Thyroid gland (tissue), 4 donors: ENCODE results near the gene KRT73. TPM values are rescaled to one million over a fixed set of nuclear protein-coding genes. Genes with fewer than 3 reads are reported as not detected.

Experiments used
- DNase-seq, 2 donors: peaks; one replicate each; pipeline ENCODE4 v3.0.0-alpha.2; 2019
- H3K27ac ChIP-seq, 3 donors: fragments of 200-600 bp; sonication (generic); 1 replicate in 2 of 3; 2 replicates in 1 of 3; pipeline ENCODE4 v1.5.1; 2016 to 2019; ENCODE audit warnings: mild to moderate bottlenecking in 1 of 3, moderate library complexity in 1 of 3
- H3K27me3 ChIP-seq: fragments of 200-600 bp; sonication (generic); one replicate; pipeline ENCODE4 v1.5.1; 2019
- H3K36me3 ChIP-seq, 2 donors: fragments of 200-600 bp; sonication (generic); one replicate each; pipeline ENCODE4 v1.5.1; 2016 to 2019
- H3K4me1 ChIP-seq, 2 donors: fragments of 200-600 bp; sonication (generic); one replicate each; pipeline ENCODE4 v1.5.1; 2017 to 2019
- H3K4me3 ChIP-seq, 3 donors: fragments of 200-600 bp; sonication (generic); replicated peaks in 1 of 3; 1 replicate in 2 of 3; 2 replicates in 1 of 3; pipeline ENCODE4 v1.5.1; 2016; ENCODE audit warnings: mild to moderate bottlenecking in 1 of 3
- H3K9me3 ChIP-seq: fragments of 200-600 bp; sonication (generic); one replicate; pipeline ENCODE4 v1.5.1; 2017
- CTCF ChIP-seq, 6 experiments: fragments of 200-600 bp in 3 of 6; fragments of 450-650 bp in 3 of 6; sonication (generic) in 3 of 6; IDR thresholded peaks; one replicate each; pipeline ENCODE4 v1.5.1; 2016 to 2019; ENCODE audit warnings: antibody characterized with exemption in 6 of 6, mild to moderate bottlenecking in 2 of 6, inconsistent platforms in 1 of 6, moderate library complexity in 1 of 6
- POLR2A ChIP-seq, 2 donors: fragments of 450-650 bp; IDR thresholded peaks; one replicate each; pipeline ENCODE4 v1.6.1; 2017; ENCODE audit warnings: antibody characterized with exemption in 2 of 2, mild to moderate bottlenecking in 2 of 2, moderate library complexity in 1 of 2
- WGBS, 2 donors: methylation state at CpG; one replicate each; pipeline ENCODE4 v1.1.5; 2017; 5-methylcytosine and 5-hydroxymethylcytosine counted together
- intact Hi-C: fragments of 100-400 bp; cut with DNase I; formaldehyde crosslinking; loops from one replicate; pipeline ENCODE4 v1.15.1; 2023
- total RNA-seq, 4 donors: library from RNA; depleted of rRNA; stranded (reverse); fragments of >200 nt; gene quantifications; one replicate each; pipeline ENCODE4 v1.2.3, GENCODE V29; 2016

Gene KRT73
- total RNA-seq, 4 donors from 2014 or later = not detected

- H3K36me3 ChIP-seq = no peaks in the 10 kb centered on the region
- 65 to 72% methylated on average over 6 of the region's 6 CpGs for WGBS, 2 donors
- no peaks in the 10 kb centered on the region for H3K9me3 ChIP-seq
- no peaks in the 10 kb centered on the region for H3K27me3 ChIP-seq
- DNase-seq = no peak
- H3K4me3 ChIP-seq = no peak overlapping the region
- TF ChIP-seq CTCF (IDR thresholded peaks at IDR 0.05) (no peak), POLR2A (IDR thresholded peaks at IDR 0.05) (no peak)
- H3K4me1 ChIP-seq = no peaks in the 10 kb centered on the region
- no peak overlapping the region for H3K27ac ChIP-seq
- intact Hi-C loops = no loop called here
Observed at GRCh38 chr12:52615208-52615868, 3.0 kb downstream of the KRT73 start.

- WGBS, 2 donors = 92 to 93% methylated on average over 10 of the region's 10 CpGs
- Histone ChIP-seq H3K9me3 (no peaks in the 10 kb centered on the region), H3K36me3 (no peaks in the 10 kb centered on the region), H3K27ac (no peak overlapping the region), H3K4me3 (no peak overlapping the region), H3K27me3 (no peaks in the 10 kb centered on the region), H3K4me1 (no peaks in the 10 kb centered on the region)
- no peak for DNase-seq
- TF ChIP-seq CTCF (IDR thresholded peaks at IDR 0.05) = no peak
- no peak for TF ChIP-seq POLR2A (IDR thresholded peaks at IDR 0.05)
- intact Hi-C loops = no loop called here
Observed at GRCh38 chr12:52614381-52615207, 3.8 kb downstream of the KRT73 start.

GRCh38 chr12:52613384-52614030, 4.9 kb downstream of the KRT73 start:
- H3K27ac ChIP-seq = no peak overlapping the region
- no peak overlapping the region for H3K4me3 ChIP-seq
- TF ChIP-seq CTCF (IDR thresholded peaks at IDR 0.05) (no peak), POLR2A (IDR thresholded peaks at IDR 0.05) (no peak)
- whole genome bisulfite sequencing, 2 donors = 93 to 94% methylated on average over 9 of the region's 9 CpGs
- H3K9me3 ChIP-seq = no peaks in the 10 kb centered on the region
- H3K4me1 ChIP-seq = no peaks in the 10 kb centered on the region
- no peaks in the 10 kb centered on the region for H3K27me3 ChIP-seq
- no peak for DNase-seq
- no peaks in the 10 kb centered on the region for H3K36me3 ChIP-seq
- intact Hi-C loops = no loop called here

GRCh38 chr12:52612431-52613383, 5.7 kb downstream of the KRT73 start:
- Histone ChIP-seq H3K27me3 (no peaks in the 10 kb centered on the region), H3K27ac (no peak overlapping the region), H3K4me3 (no peak overlapping the region), H3K4me1 (no peaks in the 10 kb centered on the region), H3K36me3 (no peaks in the 10 kb centered on the region), H3K9me3 (no peaks in the 10 kb centered on the region)
- intact Hi-C loops = no loop called here
- no peak for DNase-seq
- 88 to 93% methylated on average over 5 of the region's 5 CpGs for WGBS, 2 donors
- TF ChIP-seq POLR2A (IDR thresholded peaks at IDR 0.05) (no peak), CTCF (IDR thresholded peaks at IDR 0.05) (no peak)
